Adipocyte (in vitro differentiated cells): ENCODE measurements around the gene DGKH.

Source experiments
- DNase-seq: peaks from one replicate; pipeline ENCODE4 v3.0.0-alpha.2; 2015; ENCODE audit warnings: low read depth
- H3K27me3 ChIP-seq: replicated peaks from 2 replicates; pipeline ENCODE4 v1.7.0; 2013; ENCODE audit warnings: mild to moderate bottlenecking, low read length, moderate library complexity; ENCODE audit not compliant: control insufficient read depth, insufficient read depth
- H3K36me3 ChIP-seq: 2 replicates; pipeline ENCODE4 v1.7.0; 2013; ENCODE audit warnings: low read length, mild to moderate bottlenecking, moderate library complexity; ENCODE audit not compliant: control insufficient read depth, insufficient read depth, severe bottlenecking
- H3K4me1 ChIP-seq: 2 replicates; pipeline ENCODE4 v1.7.0; 2013; ENCODE audit warnings: mild to moderate bottlenecking, low read length, moderate library complexity; ENCODE audit not compliant: control insufficient read depth, insufficient read depth
- H3K4me3 ChIP-seq: 2 replicates; pipeline ENCODE4 v1.7.0; 2013; ENCODE audit warnings: mild to moderate bottlenecking, low read length, moderate library complexity
- H3K9ac ChIP-seq: 2 replicates; pipeline ENCODE4 v1.7.0; 2013; ENCODE audit warnings: mild to moderate bottlenecking, low read length, moderate library complexity
- H3K9me3 ChIP-seq: 2 replicates; pipeline ENCODE4 v1.7.0; 2013; ENCODE audit warnings: mild to moderate bottlenecking, low read length, moderate library complexity; ENCODE audit not compliant: control insufficient read depth

Gene DGKH

DNA sequence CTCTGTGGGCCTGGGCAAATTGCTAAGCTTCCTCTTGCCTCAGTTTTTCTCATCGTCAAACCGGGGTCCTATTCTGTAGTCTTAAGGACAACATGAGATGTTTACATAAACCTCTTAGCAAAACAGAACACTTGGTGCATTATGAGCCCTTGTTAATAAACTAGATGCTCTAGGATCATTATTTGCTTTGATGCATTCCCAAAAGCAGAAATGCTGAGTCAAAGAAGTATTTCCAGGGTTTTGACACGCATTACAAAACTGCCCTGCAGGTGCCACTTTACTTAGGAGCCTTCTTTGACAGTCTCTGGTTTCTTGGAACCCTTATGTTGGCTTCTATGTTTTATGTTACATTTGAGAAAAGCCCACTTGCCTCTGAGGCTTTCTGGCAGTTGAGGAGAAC is 235.6 kb downstream of the DGKH start:
- DNase-seq, result no peak
- no peaks in the 10 kb centered on the region for H3K27me3 ChIP-seq
- no peak overlapping the region for H3K9ac ChIP-seq
- H3K36me3 ChIP-seq, result peaks cover 30% of the 10 kb centered on the region
- peaks cover 6% of the 10 kb centered on the region for H3K4me1 ChIP-seq
- H3K4me3 ChIP-seq, result no peak overlapping the region
- H3K9me3 ChIP-seq, result no peaks in the 10 kb centered on the region
